Measurements from ENCODE around the gene ELMOD3. TPM values are rescaled to one million over a fixed set of nuclear protein-coding genes. Genes with fewer than 3 reads are reported as not detected.
"Not testable (repeated sequence)": the region's sequence is repeated elsewhere in the genome, so short reads cannot be mapped to it uniquely, and the experiment has no call there.

ELMOD3 gene
- total RNA-seq = 10 to 100 TPM; 11.2 to 12.9 TPM

GRCh38 chr2:85354286-85355072 lies at the start of gene ELMOD3, which contains the start of gene RETSAT:
Gene ELMOD3, plus strand, starts transcription at chr2:85354769. Its CDS starts 2,430 bp downstream, at chr2:85357199.
Gene RETSAT, minus strand, starts transcription at chr2:85354528. Its CDS starts 21 bp downstream, at chr2:85354507.
- Mint-ChIP-seq H3K36me3 (ENCODE audit: low read depth) (peaks cover 43% of the 10 kb centered on the region), H3K9me3 (ENCODE audit: low read depth) (no peaks in the 10 kb centered on the region), H3K27ac (peak within 1 kb of the TSS; percentile 99), H3K4me1 (peaks cover 34% of the 10 kb centered on the region), H3K27me3 (no peaks in the 10 kb centered on the region), H3K4me3 (peak within 1 kb of the TSS; percentile 89)
- ATAC-seq (peak; percentile 100), DNase-seq (peak; percentile 98)
- ChIA-PET CTCF (interaction anchor here (0.6 to 1.4 kb wide), 12 partner anchors 16 to 196 kb away, joined by 3 to 6 read pairs (median 3); partner anchors contain the start of gene MAT2A), POLR2A (interaction anchor here (0.5 to 2.3 kb wide), 19 partner anchors 11 to 751 kb away, joined by 3 to 20 read pairs (median 4); partner anchors contain the start of genes GGCX, MAT2A, POLR1A and PTCD3)
- intact Hi-C loops (cut with DNase I, micrococcal nuclease) = loop anchor here (1.0 to 10.0 kb wide), 10 partner anchors 26 to 840 kb away; partner anchors contain the start of genes GGCX (in 2 of the 2), MAT2A (in 2 of the 2), SH2D6 (in 2 of the 2) and USP39 (in 2 of the 2)

- Mint-ChIP-seq H3K36me3 (ENCODE audit: low read depth) (peaks cover 3% of the 10 kb centered on the region), H3K9me3 (ENCODE audit: low read depth) (no peaks in the 10 kb centered on the region), H3K4me3 (peak overlapping the region; percentile 28), H3K27ac (peak overlapping the region; percentile 73), H3K27me3 (no peaks in the 10 kb centered on the region), H3K4me1 (peaks cover 35% of the 10 kb centered on the region)
- intact Hi-C loops (cut with DNase I, micrococcal nuclease) = no loop called here
- CTCF ChIA-PET = no interaction called here
- POLR2A ChIA-PET = interaction anchor here (1.1 kb wide), 1 partner anchor 20 kb away, joined by 3 read pairs; the partner anchor contains the start of gene TGOLN2
- no peak for ATAC-seq
- no peak for DNase-seq
Measured at GRCh38 chr2:85307527-85307897, 47.1 kb upstream of the ELMOD3 start.

DNA sequence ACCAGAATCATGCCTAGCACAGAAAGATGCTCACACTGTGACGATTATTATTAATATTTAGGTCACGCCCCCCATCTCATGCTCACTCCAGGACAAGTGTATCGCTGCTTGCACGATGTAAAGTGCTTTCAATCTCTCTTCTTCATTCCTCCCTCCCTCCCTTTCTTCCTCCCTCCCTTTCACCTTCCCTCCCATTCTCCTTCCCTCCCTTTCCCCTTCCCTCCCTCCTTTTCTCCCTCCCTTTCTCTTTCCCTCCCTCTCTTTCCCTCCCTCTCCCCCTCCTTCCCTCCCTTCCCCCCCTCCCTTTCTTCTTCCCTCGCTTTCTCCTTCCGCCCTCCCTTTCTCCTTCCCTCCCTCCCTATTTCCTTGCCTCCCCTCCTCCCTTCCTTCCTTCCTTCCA lies 46.4 kb upstream of the ELMOD3 start:
- Mint-ChIP-seq H3K36me3 (ENCODE audit: low read depth) (peaks cover 3% of the 10 kb centered on the region), H3K27ac (no peak overlapping the region), H3K4me1 (peaks cover 35% of the 10 kb centered on the region), H3K27me3 (no peaks in the 10 kb centered on the region), H3K4me3 (no peak overlapping the region), H3K9me3 (ENCODE audit: low read depth) (no peaks in the 10 kb centered on the region)
- CTCF ChIA-PET = interaction anchor here (2.8 kb wide), 1 partner anchor 9 kb away, joined by 40 read pairs; no protein-coding TSS in a partner anchor
- ATAC-seq (no peak), DNase-seq (no peak)
- POLR2A ChIA-PET = no interaction called here
- intact Hi-C loops (cut with DNase I, micrococcal nuclease) = no loop called here

GRCh38 chr2:85308896-85309555 lies 45.5 kb upstream of the ELMOD3 start:
- ATAC-seq = peak; percentile 25
- H3K27ac Mint-ChIP-seq = peak overlapping the region; percentile 64

GRCh38 chr2:85309699-85310321 lies 44.8 kb upstream of the ELMOD3 start:
- peaks cover 35% of the 10 kb centered on the region for H3K4me1 Mint-ChIP-seq
- ChIA-PET CTCF (interaction anchor here (0.5 to 2.8 kb wide), 6 partner anchors 10 to 239 kb away, joined by 3 to 40 read pairs (median 4); no protein-coding TSS in a partner anchor), POLR2A (interaction anchor here (1.3 kb wide), 1 partner anchor 17 kb away, joined by 5 read pairs; no protein-coding TSS in a partner anchor)
- H3K9me3 Mint-ChIP-seq (ENCODE audit: low read depth) = no peaks in the 10 kb centered on the region
- H3K27ac Mint-ChIP-seq = peak overlapping the region; percentile 64
- peak; percentile 34 for DNase-seq
- H3K27me3 Mint-ChIP-seq = no peaks in the 10 kb centered on the region
- peak; percentile 20 for ATAC-seq
- peak overlapping the region; percentile 47 for H3K4me3 Mint-ChIP-seq
- intact Hi-C loops (cut with DNase I, micrococcal nuclease) = loop anchor here in 1 of 2 experiments (1.0 kb wide), 1 partner anchor 15 kb away; no protein-coding TSS in a partner anchor
- H3K36me3 Mint-ChIP-seq (ENCODE audit: low read depth) = peaks cover 11% of the 10 kb centered on the region

More at GRCh38 chr2:85308896-85309555, 45.5 kb upstream of the ELMOD3 start:
- intact Hi-C loops (cut with DNase I, micrococcal nuclease) = no loop called here
- CTCF ChIA-PET = interaction anchor here (0.6 to 2.8 kb wide), 5 partner anchors 9 to 240 kb away, joined by 3 to 40 read pairs (median 4); no protein-coding TSS in a partner anchor
- Mint-ChIP-seq H3K4me1 (peaks cover 35% of the 10 kb centered on the region), H3K27me3 (no peaks in the 10 kb centered on the region), H3K36me3 (ENCODE audit: low read depth) (peaks cover 7% of the 10 kb centered on the region), H3K4me3 (peak overlapping the region; percentile 47), H3K9me3 (ENCODE audit: low read depth) (no peaks in the 10 kb centered on the region)
- peak; percentile 28 for DNase-seq
- POLR2A ChIA-PET = no interaction called here

- ATAC-seq = no peak
- no peak for DNase-seq
- Mint-ChIP-seq H3K4me3 (peak overlapping the region; percentile 47), H3K27me3 (no peaks in the 10 kb centered on the region), H3K36me3 (ENCODE audit: low read depth) (peaks cover 15% of the 10 kb centered on the region), H3K4me1 (peaks cover 35% of the 10 kb centered on the region), H3K9me3 (ENCODE audit: low read depth) (no peaks in the 10 kb centered on the region), H3K27ac (peak overlapping the region; percentile 64)
- intact Hi-C loops (cut with DNase I, micrococcal nuclease) = loop anchor here in 1 of 2 experiments (1.0 kb wide), 1 partner anchor 15 kb away; no protein-coding TSS in a partner anchor
- POLR2A ChIA-PET = interaction anchor here (1.3 kb wide), 1 partner anchor 17 kb away, joined by 5 read pairs; no protein-coding TSS in a partner anchor
- CTCF ChIA-PET = interaction anchor here (0.5 to 2.8 kb wide), 5 partner anchors 9 to 242 kb away, joined by 3 to 40 read pairs (median 4); no protein-coding TSS in a partner anchor
Measured at GRCh38 chr2:85310330-85310729, 44.2 kb upstream of the ELMOD3 start.

DNA sequence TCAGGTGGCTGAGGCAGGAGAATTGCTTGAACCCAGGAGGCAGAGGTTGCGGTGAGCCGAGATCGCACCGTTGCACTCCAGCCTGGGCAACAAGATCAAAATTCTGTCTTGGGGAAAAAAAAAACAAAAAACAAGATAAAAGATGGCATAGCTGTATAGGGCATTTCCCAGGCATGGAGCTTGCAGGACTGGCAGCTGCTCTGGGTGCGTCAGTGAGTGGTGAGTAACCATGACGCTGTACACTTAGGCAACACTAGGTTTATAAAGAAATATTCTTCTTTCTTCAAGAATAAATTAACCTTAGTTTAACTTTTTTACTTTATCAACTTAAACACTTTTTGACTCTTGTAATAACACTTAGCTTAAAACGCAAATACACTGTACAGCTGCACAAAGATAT lies 42.2 kb upstream of the ELMOD3 start:
- H3K4me1 Mint-ChIP-seq = peaks cover 29% of the 10 kb centered on the region
- peaks cover 27% of the 10 kb centered on the region for H3K36me3 Mint-ChIP-seq (ENCODE audit: low read depth)
- DNase-seq = no peak
- CTCF ChIA-PET = interaction anchor here (1.0 to 2.3 kb wide), 2 partner anchors 12 to 14 kb away, joined by 5 to 9 read pairs; no protein-coding TSS in a partner anchor
- POLR2A ChIA-PET = no interaction called here
- no peak overlapping the region for H3K27ac Mint-ChIP-seq
- intact Hi-C loops (cut with DNase I, micrococcal nuclease) = no loop called here
- ATAC-seq = no peak
- no peaks in the 10 kb centered on the region for H3K27me3 Mint-ChIP-seq
- no peaks in the 10 kb centered on the region for H3K9me3 Mint-ChIP-seq (ENCODE audit: low read depth)
- no peak overlapping the region for H3K4me3 Mint-ChIP-seq

DNA sequence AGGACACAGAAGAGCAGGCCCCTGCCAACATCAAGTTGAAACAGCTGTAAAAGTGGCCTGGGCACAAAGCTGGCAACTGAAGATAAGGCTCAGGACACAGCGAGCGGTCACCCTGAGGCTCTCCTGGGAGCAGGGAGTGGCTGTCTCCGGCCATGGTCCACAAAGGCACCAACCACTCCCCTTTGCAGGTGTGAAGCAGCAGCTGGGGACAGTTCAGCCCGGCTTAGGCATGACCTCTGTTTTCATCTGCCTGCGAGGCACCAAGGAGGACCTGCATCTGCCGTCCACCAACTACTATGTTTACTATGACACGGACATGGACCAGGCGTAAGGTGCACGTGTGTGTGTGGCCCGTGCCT lies 39.7 kb upstream of the ELMOD3 start:
- H3K27ac Mint-ChIP-seq = no peak overlapping the region
- peaks cover 31% of the 10 kb centered on the region for H3K4me1 Mint-ChIP-seq
- ChIA-PET POLR2A (interaction anchor here (0.5 kb wide), 1 partner anchor 305 kb away, joined by 3 read pairs; no protein-coding TSS in a partner anchor), CTCF (interaction anchor here (1.2 to 2.3 kb wide), 3 partner anchors 11 to 17 kb away, joined by 4 to 9 read pairs (median 7); no protein-coding TSS in a partner anchor)
- H3K36me3 Mint-ChIP-seq (ENCODE audit: low read depth) = peaks cover 44% of the 10 kb centered on the region
- H3K9me3 Mint-ChIP-seq (ENCODE audit: low read depth) = no peaks in the 10 kb centered on the region
- H3K4me3 Mint-ChIP-seq = no peak overlapping the region
- no peaks in the 10 kb centered on the region for H3K27me3 Mint-ChIP-seq
- ATAC-seq (no peak), DNase-seq (no peak)
- intact Hi-C loops (cut with DNase I, micrococcal nuclease) = loop anchor here (1.0 kb wide), 1 partner anchor 28 kb away; no protein-coding TSS in a partner anchor

DNA sequence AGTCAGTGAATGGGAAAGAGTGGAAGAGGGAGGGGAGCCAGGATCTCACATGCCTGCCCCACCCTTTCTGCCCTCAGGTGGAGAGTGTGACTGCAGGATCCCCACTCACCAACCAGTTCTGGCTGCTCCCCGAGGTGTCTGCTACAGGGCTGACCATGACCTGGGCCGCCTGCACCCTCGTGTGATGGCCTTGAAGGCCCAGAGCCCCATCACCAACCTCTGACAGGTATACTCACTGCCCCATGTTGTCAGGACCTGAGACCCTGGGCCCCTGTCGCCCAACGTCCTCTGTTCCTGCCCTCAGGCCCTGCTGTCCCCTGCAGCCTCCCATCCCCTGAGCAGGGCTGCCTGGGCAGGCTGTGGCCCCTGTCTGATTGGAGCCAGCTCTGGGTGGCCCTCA lies 38.6 kb upstream of the ELMOD3 start:
- H3K9me3 Mint-ChIP-seq (ENCODE audit: low read depth); CTCF ChIA-PET; ATAC-seq; DNase-seq; H3K27ac Mint-ChIP-seq; H3K27me3 Mint-ChIP-seq; H3K4me3 Mint-ChIP-seq; POLR2A ChIA-PET: not testable (repeated sequence)
- peaks cover 34% of the 10 kb centered on the region for H3K4me1 Mint-ChIP-seq
- peaks cover 54% of the 10 kb centered on the region for H3K36me3 Mint-ChIP-seq (ENCODE audit: low read depth)
- intact Hi-C loops (cut with DNase I, micrococcal nuclease) = loop anchor here (1.0 kb wide), 1 partner anchor 27 kb away; no protein-coding TSS in a partner anchor

DNA sequence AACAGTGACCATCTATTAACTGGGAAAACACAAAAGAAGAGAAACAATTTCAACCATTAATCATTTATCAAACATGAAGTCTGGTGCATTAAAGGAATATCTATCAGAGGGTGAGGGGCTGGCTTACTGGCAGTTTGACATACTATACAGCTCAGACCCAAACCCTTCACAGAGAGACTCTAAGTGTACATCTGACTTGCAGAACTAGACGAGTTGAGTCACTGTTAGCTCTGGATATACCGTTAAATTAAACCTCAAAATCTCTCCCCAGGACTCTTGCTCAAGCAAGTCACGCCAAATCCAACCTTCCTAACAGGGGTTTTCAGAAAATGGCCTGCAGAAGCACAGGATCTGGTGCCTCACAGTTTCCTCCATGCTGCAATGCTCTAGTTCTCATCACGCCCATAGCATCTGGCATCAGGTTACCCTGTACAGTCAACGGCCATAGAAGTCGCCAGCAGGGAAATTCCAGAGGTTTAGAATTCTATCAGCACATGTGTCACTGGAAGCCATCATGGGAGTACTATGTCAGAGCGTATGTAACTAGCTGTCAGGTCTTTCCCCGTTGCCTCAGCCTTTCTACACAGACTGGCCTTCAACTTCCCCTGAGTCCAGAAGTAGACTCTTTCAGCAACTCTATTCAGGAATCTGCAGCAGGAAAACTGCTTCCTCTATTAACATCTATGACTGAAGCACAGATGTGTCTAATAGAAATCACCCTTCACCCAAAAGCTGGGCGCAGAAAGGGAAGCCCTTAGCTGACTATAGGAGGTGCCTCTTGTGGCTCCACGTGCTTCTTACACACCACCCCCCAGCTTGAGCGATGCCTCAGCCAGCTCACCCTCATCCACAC lies 36.1 kb upstream of the ELMOD3 start:
- Mint-ChIP-seq H3K4me3 (peak overlapping the region; percentile 4), H3K27ac (peak overlapping the region; percentile 80), H3K36me3 (ENCODE audit: low read depth) (peaks cover 74% of the 10 kb centered on the region), H3K4me1 (peaks cover 58% of the 10 kb centered on the region), H3K27me3 (no peaks in the 10 kb centered on the region), H3K9me3 (ENCODE audit: low read depth) (no peaks in the 10 kb centered on the region)
- ChIA-PET CTCF (interaction anchor here (1.6 to 3.3 kb wide), 7 partner anchors 8 to 52 kb away, joined by 3 to 34 read pairs (median 5); partner anchors contain the start of genes ELMOD3 and TGOLN2), POLR2A (interaction anchor here (0.6 to 2.4 kb wide), 4 partner anchors 9 to 316 kb away, joined by 3 to 20 read pairs (median 6); partner anchors contain the start of genes ELMOD3, RETSAT and TGOLN2)
- peak; percentile 88 for ATAC-seq
- peak; percentile 70 for DNase-seq
- intact Hi-C loops (cut with DNase I, micrococcal nuclease) = loop anchor here in 1 of 2 experiments (1.0 kb wide), 1 partner anchor 8 kb away; no protein-coding TSS in a partner anchor

All from activated CD4-positive, alpha-beta T cell treated with anti-CD3 and anti-CD28 coated beads for 36 hours (primary cell).